HUES64 (cell line): Measurements from ENCODE around the gene CNTN6.

ENCODE experiments used
- H3K27ac ChIP-seq: 2 replicates; pipeline ENCODE4 v1.7.0; 2013; ENCODE audit warnings: low read depth, low read length, inconsistent platforms
- H3K27me3 ChIP-seq: 2 replicates; pipeline ENCODE4 v1.6.1; 2013; ENCODE audit warnings: mild to moderate bottlenecking, low read length; ENCODE audit not compliant: insufficient read depth
- H3K36me3 ChIP-seq: 2 replicates; pipeline ENCODE4 v1.6.1; 2013; ENCODE audit warnings: mild to moderate bottlenecking, low read length; ENCODE audit not compliant: insufficient read depth
- H3K4me1 ChIP-seq: 2 replicates; pipeline ENCODE4 v1.6.1; 2013; ENCODE audit warnings: mild to moderate bottlenecking, low read length, moderate library complexity; ENCODE audit not compliant: insufficient read depth
- H3K4me3 ChIP-seq: 2 replicates; pipeline ENCODE4 v1.5.1; 2013; ENCODE audit warnings: mild to moderate bottlenecking, low read length, moderate library complexity
- H3K9ac ChIP-seq: 2 replicates; pipeline ENCODE4 v1.6.1; 2013; ENCODE audit warnings: mild to moderate bottlenecking, low read depth, low read length
- H3K9me3 ChIP-seq: 2 replicates; pipeline ENCODE4 v1.6.1; 2013; ENCODE audit warnings: low read depth, low read length; ENCODE audit not compliant: insufficient read depth
- WGBS: fragments of 150-250, 120-280 bp; methylation state at CpG from one replicate; pipeline ENCODE4 v1.1.7; 2013; ENCODE audit warnings: missing lambda C conversion rate; 5-methylcytosine and 5-hydroxymethylcytosine counted together

CNTN6 gene

DNA sequence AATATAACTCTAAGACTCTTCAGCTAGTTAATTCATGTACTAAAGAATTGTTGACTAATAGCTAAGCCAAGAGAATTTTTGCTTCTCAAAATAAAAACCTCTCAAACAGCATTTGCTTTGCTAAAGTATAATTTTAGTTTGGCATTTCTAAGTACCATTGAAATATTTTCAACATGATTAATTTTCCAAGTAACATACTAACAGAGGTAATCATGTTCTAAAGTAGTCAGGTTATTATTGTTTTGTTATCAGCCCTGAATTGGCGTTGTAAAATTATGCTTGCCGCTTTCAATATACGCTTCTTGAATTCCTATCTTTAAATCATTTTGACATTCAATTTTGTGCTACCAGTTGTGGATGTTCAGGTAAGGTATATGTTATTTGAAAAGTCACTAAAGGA is 134.3 kb downstream of the CNTN6 start:
- no peak overlapping the region for H3K27ac ChIP-seq
- H3K27me3 ChIP-seq, result no peaks in the 10 kb centered on the region
- WGBS, result 96% methylated on average over 3 of the region's 3 CpGs
- H3K4me3 ChIP-seq, result no peak overlapping the region
- H3K36me3 ChIP-seq, result no peaks in the 10 kb centered on the region
- H3K9ac ChIP-seq, result no peak overlapping the region
- H3K9me3 ChIP-seq, result peaks cover 8% of the 10 kb centered on the region; the same call in 1 of the 2 replicates
- peaks cover 5% of the 10 kb centered on the region for H3K4me1 ChIP-seq

DNA sequence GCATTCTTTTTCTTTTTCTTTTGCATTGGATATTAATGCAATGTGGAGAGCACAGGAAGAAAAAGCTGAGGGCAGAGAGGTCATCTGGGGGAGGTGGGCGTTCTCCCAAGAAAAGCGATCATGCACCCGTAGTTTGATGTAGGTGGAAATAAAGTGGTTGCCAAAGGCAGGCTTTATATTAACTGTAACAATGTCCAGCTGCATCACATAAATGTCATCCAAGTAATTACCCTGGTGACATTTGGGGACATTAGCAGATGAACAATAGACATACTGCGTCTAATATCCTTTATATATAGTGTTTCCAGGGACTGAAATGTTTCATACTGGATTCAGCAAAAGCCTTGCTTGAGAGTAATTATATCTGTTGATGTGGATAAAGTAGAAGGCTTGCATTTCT is 135.5 kb downstream of the CNTN6 start:
- 97% methylated on average over 3 of the region's 4 CpGs for WGBS
- H3K4me3 ChIP-seq, result no peak overlapping the region
- no peak overlapping the region for H3K27ac ChIP-seq
- no peaks in the 10 kb centered on the region for H3K36me3 ChIP-seq
- no peaks in the 10 kb centered on the region for H3K27me3 ChIP-seq
- peaks cover 10% of the 10 kb centered on the region for H3K4me1 ChIP-seq
- no peak overlapping the region for H3K9ac ChIP-seq
- peaks cover 8% of the 10 kb centered on the region; the same call in 1 of the 2 replicates for H3K9me3 ChIP-seq

DNA sequence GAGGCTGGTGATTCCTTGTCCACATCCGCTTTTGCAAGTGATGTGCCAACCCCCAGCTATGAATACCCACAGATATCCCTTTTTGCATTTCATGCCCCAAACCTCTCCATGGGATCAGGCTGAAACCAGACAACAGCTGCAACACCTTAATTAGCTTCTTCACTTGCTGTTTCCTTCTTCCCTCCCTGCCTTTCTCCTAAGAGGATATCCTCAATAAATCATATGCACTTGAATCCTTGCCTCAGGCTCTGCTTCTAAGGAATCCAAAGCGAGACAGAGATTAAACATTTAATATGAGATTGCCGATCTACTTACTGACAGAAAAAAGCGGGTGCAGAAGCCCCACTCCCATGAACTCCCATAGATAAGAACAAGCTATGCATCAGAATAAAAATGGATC is 138.1 kb downstream of the CNTN6 start:
- no peaks in the 10 kb centered on the region for H3K27me3 ChIP-seq
- H3K4me1 ChIP-seq, result peaks cover 10% of the 10 kb centered on the region
- H3K36me3 ChIP-seq, result no peaks in the 10 kb centered on the region
- WGBS, result 90% methylated on average over 4 of the region's 4 CpGs
- H3K27ac ChIP-seq, result no peak overlapping the region
- H3K9ac ChIP-seq, result no peak overlapping the region
- peaks cover 8% of the 10 kb centered on the region; the same call in 1 of the 2 replicates for H3K9me3 ChIP-seq
- H3K4me3 ChIP-seq, result no peak overlapping the region

DNA sequence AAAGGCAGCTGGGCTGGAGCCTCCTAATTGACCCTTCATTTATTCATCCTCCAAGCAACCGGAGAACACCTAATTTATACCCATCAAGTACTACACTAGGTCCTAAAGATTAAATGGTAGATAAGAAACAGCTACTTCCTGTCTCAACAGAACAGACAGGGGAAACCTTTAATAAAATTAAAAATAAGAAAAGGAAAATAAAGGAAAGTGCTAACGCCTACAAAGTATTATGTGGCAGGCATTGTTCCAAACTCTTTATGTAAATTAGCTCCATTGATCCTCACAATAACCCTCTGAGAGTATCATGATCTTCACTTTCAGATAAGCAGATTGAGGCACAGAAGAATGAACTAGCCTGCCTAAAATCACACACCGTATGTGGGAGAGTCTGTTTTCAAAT is 139.5 kb downstream of the CNTN6 start:
- H3K9ac ChIP-seq, result no peak overlapping the region
- H3K36me3 ChIP-seq, result no peaks in the 10 kb centered on the region
- no peaks in the 10 kb centered on the region for H3K27me3 ChIP-seq
- peaks cover 8% of the 10 kb centered on the region; the same call in 1 of the 2 replicates for H3K9me3 ChIP-seq
- H3K27ac ChIP-seq, result no peak overlapping the region
- peaks cover 10% of the 10 kb centered on the region for H3K4me1 ChIP-seq
- H3K4me3 ChIP-seq, result no peak overlapping the region
- 77% methylated on average over 2 of the region's 3 CpGs for WGBS

DNA sequence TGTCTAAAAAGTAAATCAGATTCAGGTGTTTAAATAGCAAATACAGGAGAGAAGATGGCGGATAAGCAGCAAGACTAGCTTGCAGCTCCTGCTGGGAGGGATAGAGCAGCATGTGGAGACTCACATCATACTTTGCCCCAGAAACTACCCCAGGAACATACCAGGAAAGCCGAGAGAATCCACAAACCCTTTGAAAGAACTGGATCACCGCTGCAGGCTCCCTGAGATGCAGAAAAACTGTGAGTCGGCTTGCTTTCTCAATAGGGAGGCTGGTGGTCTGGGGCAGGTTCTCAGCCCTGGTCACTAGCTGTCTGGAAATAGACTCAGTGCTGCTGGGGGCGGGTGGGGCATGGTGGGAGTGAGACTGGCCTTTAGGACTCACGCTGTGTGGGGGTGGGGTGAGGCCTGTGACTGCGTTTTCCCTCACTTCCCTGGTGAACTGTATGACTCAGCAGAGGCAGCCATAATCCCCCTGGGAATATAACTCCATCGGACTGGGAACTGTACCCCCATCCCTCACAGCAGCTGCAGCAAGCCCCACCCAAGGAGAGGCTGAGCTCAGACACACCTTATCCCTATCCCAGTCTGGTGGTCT is 142.8 kb downstream of the CNTN6 start:
- Histone ChIP-seq H3K27ac (no peak overlapping the region; the same call in 1 of the 2 replicates), H3K36me3 (no peaks in the 10 kb centered on the region), H3K4me1 (peaks cover 10% of the 10 kb centered on the region), H3K9me3 (0 out of 2 replicates have a peak, but pooled peaks cover 3% of the 10 kb centered on the region), H3K27me3 (no peaks in the 10 kb centered on the region), H3K9ac (no peak overlapping the region), H3K4me3 (no peak overlapping the region)
- WGBS, result 69% methylated on average over 8 of the region's 8 CpGs

DNA sequence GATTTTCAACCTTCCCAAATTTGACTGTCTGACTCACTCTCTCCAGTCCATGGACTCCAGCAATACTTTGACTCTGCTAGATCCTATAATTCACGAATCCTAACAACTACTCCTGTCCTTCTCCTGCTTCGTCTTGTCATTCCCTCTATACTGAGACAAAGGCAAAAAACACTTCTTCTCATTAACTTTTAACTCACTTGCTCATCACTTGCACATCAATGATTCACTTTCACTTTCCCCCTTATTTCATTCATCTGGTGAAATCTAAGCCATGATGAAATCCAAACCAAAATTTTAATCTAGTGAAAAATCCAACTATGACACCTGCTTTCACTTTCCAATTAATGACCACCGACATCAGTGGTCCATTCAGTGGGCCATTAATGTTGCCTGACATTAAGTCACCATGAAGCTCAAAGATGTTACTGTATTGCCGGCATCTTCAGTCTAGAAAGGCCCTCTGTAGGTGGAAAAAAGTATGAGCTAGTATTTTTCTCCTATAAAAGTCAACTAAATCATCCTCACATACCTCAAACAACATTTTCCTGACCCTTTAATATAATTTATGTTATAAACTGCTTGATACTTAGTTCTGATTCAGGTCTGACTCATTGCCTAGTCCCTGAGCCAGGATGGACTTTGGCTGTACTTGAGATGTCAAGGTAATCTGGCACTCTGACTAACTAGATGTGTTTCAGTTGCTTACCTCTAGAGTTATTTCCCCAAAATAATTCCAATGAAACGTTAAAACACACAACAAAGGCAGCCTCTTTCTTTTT is 158.6 kb downstream of the CNTN6 start:
- no peaks in the 10 kb centered on the region; the same call in 1 of the 2 replicates for H3K4me1 ChIP-seq
- WGBS, result 65% methylated on average over 5 of the region's 5 CpGs
- H3K9me3 ChIP-seq, result no peaks in the 10 kb centered on the region
- no peak overlapping the region for H3K9ac ChIP-seq
- H3K27ac ChIP-seq, result no peak overlapping the region
- no peaks in the 10 kb centered on the region for H3K27me3 ChIP-seq
- H3K36me3 ChIP-seq, result no peaks in the 10 kb centered on the region
- no peak overlapping the region for H3K4me3 ChIP-seq

DNA sequence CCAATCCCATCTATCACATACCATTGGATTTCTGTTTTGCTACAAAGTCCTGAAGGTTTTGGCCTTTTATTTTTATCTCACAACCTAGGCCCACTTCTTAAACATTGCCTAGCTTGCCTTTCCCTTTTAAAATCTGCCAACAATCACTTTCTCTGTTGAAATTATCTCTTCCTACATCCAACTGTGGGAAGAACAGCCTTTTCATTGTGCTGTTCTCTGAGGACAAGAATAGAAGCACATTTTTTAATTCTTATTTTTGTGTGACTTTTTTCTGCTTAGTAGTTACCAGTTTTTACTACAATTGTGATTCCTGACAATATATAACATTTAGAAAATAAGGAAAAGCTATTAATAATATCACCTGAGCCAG is 159.2 kb downstream of the CNTN6 start:
- H3K4me3 ChIP-seq, result no peak overlapping the region
- H3K9ac ChIP-seq, result no peak overlapping the region
- H3K4me1 ChIP-seq, result no peaks in the 10 kb centered on the region; the same call in 1 of the 2 replicates
- H3K9me3 ChIP-seq, result no peaks in the 10 kb centered on the region
- H3K36me3 ChIP-seq, result no peaks in the 10 kb centered on the region
- no peaks in the 10 kb centered on the region for H3K27me3 ChIP-seq
- no peak overlapping the region for H3K27ac ChIP-seq

DNA sequence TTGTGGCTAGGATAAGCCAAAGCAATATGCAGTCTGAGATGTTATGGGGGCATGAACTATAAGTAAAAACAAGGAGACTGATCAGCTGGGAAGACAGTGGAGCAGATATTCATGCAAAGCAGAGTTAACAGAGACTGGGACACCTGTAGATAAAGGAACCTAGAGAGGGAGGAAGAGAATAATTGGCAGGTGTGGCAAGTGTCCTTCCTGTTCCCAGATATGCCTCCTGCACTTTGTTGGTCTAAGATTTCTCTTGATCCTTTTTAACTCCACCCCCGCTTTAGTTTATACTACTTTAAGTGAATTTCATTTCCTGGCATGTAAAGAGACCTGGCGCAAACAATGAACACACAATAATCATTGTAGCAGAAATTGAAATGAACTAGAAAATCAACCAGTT is 169.4 kb downstream of the CNTN6 start:
- no CpG with 5 or more reads among the region's 2 CpGs for WGBS

DNA sequence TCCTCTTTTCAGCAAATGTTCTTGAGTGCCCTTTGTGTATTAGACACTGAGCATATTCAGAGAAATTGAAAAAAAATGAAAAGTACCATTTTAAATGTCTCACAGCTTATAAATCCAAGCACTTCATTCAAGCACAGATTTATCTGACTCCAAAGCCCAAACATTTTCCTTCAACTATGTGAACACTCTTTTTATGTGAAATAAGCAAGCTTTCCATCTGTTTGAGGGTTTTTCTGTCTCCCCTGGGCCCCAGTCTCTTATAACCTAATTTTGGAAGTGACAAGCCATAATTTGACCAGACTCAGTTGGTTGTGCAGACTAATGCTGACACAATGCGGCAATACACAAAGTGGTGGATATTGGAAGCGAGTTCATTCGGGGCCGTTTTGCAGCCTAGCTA is 170.3 kb downstream of the CNTN6 start:
- H3K9ac ChIP-seq, result no peak overlapping the region
- 94% methylated on average over 4 of the region's 4 CpGs for WGBS
- H3K36me3 ChIP-seq, result no peaks in the 10 kb centered on the region
- no peak overlapping the region for H3K27ac ChIP-seq
- no peaks in the 10 kb centered on the region for H3K9me3 ChIP-seq
- no peak overlapping the region for H3K4me3 ChIP-seq
- no peaks in the 10 kb centered on the region for H3K4me1 ChIP-seq
- H3K27me3 ChIP-seq, result no peaks in the 10 kb centered on the region

More for the DNA sequence above, 169.4 kb downstream of the CNTN6 start:
- Histone ChIP-seq H3K9me3 (no peaks in the 10 kb centered on the region), H3K4me1 (no peaks in the 10 kb centered on the region), H3K36me3 (no peaks in the 10 kb centered on the region), H3K9ac (no peak overlapping the region), H3K27ac (no peak overlapping the region), H3K4me3 (no peak overlapping the region), H3K27me3 (no peaks in the 10 kb centered on the region)

DNA sequence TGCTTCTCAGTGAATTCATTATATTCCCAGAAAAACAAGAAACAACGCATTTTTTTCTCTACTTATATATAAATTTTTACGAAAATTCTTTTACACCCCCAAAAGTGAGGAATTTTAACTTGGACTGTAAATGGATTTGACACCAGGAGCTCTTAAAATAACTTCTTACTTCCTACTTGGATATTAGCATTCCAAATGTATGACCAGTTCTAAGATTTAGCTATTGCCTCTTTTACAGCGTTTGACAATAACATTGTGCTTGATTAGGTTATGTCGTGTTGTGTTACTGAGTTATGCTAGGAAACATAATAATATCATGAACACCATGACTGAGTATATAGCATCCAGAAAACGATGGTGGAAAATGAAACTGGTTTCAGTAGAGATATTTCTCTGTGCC is 177.0 kb downstream of the CNTN6 start:
- WGBS, result 100% methylated on average over 1 of the region's 5 CpGs
- Histone ChIP-seq H3K9ac (no peak overlapping the region), H3K9me3 (no peaks in the 10 kb centered on the region)

DNA sequence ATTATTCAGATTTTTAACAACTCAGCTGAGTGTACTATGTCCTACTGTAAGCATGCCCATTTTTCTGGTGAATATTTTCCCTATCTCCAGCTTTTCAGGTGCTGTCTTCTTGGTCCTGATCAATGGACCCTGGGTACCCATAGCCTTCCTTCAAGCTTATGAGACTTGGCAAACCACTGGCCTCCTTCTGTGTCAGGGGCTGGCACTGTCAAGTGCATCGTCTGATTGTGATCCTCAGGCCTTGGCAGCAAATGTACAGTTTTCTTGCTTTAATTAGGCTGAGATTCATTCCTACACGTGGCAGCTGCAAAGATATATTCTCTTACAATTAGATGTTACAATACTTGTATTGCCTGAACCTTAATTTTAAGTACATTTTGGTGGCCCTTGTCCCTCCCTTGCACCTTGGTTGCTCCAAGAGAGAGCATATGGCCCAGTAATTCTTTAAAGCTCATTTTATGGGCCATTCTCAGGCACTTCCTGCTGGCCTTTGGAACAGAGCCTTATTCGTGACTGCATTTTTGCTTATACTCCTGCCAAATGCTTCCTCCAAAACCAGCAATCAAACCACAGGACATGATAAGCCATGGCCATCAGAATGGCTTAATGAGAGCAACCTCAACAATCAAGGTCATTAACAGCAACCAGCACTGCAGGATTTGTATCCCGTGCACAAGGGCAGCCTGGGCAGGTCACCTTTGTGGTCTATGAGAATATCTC is 179.9 kb downstream of the CNTN6 start:
- Histone ChIP-seq H3K27me3 (no peaks in the 10 kb centered on the region), H3K36me3 (no peaks in the 10 kb centered on the region), H3K4me3 (no peak overlapping the region), H3K9me3 (no peaks in the 10 kb centered on the region), H3K9ac (no peak overlapping the region), H3K27ac (no peak overlapping the region), H3K4me1 (no peaks in the 10 kb centered on the region)
- 77% methylated on average over 3 of the region's 4 CpGs for WGBS

More for the DNA sequence above, 177.0 kb downstream of the CNTN6 start:
- Histone ChIP-seq H3K4me3 (no peak overlapping the region), H3K27ac (no peak overlapping the region), H3K27me3 (no peaks in the 10 kb centered on the region), H3K4me1 (no peaks in the 10 kb centered on the region), H3K36me3 (no peaks in the 10 kb centered on the region)
